Occipital lobe (tissue), 2 donors: Measurements from ENCODE around the gene POC1A. TPM values are rescaled to one million over a fixed set of nuclear protein-coding genes. Genes with fewer than 3 reads are reported as not detected.

ENCODE experiments used
- DNase-seq: peaks from one replicate; lab custom pipeline; 2025; lab: John Stamatoyannopoulos, UW
- total RNA-seq: library from RNA; depleted of rRNA; stranded (reverse); fragments of >200 nt; gene quantifications from one replicate; pipeline ENCODE4 v1.2.3, GENCODE V29; 2014

POC1A gene
- total RNA-seq, 1 donor from 2014 or later, result 3.1 TPM

DNA sequence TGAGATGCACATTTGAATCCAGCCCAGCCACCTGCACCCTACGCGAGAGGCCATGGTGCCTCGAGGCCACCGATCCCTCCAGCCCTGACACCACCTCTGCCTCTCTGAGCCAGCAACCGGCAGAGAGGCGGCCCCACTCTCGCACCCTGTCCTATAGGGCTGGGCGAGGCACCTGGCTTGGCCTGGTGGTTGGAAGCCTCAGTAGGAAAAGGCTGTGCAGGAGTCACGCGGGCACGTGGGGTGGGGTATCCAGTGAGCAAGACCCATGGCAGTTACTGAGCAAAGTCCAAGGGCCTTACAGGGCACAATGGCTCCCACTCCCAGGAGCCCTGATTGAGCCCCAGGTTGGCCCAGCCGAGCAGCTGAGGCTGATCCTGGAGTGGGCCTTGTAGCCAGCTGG lies 85.5 kb downstream of the POC1A start:
- no peak for DNase-seq

DNA sequence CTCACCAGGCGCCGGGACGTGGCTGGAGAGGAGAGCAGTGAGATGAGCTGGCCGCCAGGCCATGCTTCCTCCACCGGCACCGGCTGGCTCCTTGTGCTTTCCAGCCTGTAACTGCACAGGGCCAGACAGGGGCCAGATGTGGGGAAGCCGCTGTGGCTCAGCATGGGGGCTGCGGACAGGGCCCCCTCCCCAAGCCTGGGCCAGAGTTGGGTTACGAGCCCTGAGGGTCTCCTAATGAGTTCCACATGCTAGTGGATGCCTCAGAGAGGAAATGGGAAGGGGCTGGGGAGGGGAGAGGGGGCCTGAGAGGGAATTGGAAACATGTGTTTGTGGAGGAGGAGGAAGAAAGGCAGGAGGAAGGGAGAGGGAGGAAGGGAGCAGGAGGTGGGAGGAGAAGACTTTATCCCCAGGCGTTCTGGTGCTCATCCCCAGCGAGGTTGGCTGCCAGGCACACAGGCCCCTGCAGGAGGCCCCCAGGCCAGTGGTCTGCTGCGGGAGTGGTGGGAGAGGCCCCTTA lies 86.1 kb downstream of the POC1A start:
- DNase-seq, result no peak

DNA sequence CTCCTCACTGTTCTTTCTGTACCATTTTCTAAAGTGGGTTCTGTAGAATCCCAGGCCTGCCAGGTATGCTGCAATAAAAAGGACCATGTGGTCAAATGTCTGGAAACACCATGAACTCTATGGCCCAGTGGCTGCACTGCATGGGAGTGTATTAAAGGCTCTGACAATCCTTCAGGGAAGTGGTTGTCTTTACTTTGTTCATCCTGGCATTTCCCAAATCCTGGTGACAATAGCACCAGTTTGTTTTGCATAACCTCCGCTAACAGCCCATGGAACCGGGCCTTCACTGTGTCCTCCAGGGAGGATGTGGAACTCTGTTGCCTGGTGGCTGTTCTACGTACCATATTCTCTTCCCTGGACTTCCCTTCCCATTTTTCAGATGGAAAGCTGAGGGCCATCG lies 86.7 kb downstream of the POC1A start:
- DNase-seq, result no peak

DNA sequence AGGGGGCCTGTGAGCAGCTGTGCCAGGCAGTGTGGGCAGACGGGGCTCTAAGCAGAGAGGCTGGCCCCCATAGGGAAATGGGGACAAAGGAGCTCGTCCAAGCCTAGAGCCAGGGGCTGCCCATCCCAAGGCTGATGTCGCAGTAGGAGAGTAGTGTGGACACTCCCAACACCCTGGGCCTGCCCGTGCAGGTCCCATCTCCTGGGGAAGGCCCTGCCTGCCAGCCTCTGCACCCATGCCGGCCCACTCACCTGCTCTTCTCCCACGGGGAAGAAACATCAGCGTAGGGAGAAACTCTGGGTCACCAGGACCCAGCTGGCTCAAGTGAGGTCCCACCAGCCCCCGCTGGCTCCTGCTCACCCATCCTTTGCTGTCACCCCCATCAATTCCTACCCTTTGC lies 87.2 kb downstream of the POC1A start:
- no peak for DNase-seq

DNA sequence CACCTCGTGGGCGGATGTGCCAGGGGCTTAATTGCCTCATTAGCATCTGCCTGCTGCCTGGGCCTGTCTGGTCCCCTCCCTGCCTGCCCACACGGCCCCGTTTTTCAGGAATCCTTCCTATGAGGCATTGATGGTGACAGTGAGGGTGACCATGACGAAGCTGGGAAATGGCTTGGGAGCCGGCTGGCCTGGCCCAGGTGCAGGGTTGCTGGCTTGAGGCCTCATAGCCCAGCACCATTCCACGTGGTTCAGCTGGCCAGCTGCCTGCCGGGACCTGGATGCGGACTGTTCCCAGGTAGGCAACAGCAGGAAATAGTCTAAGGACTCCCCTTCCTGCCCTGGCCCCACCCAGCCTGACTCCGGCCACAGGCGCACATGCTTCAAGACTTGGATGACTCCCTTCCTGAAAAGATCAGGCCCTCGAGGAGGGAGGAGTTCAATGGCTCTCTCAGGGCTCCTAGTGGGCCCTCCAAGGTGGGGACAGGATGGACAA lies 88.9 kb downstream of the POC1A start:
- DNase-seq, result no peak

DNA sequence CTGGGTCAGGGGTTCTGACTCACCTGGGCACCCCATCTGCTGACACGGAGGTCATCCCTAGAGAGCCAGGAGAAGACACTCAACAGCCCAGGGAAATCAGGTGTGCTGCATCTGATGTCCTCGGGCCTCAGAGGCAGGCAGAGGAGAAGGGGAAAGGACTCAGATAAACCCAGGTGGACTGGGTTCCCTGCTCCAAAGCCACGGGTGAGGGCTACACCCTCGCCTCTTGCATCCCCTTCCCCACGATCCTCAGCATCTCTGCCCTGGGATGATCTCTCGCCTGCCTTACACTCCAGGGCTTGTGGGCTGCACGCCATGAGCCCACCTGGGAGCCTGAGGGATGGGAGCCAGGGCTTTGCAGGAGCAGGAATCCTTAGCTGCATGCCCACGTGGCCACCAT lies 89.7 kb downstream of the POC1A start:
- DNase-seq, result no peak

DNA sequence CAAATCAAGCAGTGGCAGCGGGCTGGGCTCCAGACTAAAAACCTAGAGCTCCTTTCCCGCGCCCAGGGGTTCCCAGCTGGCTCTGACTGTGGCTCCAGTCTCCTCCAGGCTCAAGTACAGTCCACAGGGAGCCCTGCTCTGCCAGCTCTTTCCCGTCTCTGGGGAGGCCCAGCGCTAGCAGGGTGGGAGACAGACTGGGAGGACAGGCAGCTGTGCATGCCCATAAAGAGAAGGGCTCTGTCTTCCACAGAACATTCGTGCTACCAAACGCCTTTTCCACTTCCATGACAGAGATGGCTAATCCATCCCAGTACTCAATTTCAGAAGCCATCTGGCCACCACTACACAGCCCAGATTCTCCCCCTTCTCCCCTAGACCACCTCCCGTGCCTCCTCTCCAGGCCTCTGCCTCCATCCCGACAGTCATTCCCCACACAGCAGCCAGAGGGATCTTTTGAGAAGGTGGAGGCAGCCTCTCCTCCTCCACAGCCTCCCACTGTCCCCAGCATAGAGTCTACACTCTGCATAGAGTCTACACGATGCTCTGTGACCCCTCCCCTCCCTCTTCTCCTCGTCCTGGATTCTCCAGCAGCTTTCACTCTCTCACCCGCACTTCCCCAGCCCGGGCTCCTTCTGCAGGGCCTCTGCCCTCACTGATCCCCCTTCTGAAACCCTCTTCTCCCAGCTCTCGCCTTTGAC lies 91.0 kb downstream of the POC1A start:
- no peak for DNase-seq

DNA sequence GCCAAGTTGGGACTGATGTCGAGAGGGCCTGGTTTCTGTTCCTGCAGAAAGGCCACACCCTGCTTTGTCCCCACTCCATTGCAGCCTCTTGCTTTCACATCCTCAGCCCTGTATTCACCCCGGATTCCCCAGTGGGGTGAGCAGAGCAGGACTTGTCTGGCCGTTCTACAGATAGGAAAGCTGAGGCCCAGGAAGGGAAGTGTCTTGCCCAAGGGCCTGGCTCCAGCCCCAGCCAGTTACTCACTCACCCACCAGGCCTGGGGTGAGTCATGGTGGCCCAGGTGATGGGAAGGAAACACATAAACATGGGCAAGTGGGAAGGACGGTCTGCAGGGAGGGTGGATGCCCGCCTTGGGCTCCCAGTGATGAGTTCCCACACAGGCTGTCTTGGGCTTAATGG lies 91.7 kb downstream of the POC1A start:
- DNase-seq, result no peak

DNA sequence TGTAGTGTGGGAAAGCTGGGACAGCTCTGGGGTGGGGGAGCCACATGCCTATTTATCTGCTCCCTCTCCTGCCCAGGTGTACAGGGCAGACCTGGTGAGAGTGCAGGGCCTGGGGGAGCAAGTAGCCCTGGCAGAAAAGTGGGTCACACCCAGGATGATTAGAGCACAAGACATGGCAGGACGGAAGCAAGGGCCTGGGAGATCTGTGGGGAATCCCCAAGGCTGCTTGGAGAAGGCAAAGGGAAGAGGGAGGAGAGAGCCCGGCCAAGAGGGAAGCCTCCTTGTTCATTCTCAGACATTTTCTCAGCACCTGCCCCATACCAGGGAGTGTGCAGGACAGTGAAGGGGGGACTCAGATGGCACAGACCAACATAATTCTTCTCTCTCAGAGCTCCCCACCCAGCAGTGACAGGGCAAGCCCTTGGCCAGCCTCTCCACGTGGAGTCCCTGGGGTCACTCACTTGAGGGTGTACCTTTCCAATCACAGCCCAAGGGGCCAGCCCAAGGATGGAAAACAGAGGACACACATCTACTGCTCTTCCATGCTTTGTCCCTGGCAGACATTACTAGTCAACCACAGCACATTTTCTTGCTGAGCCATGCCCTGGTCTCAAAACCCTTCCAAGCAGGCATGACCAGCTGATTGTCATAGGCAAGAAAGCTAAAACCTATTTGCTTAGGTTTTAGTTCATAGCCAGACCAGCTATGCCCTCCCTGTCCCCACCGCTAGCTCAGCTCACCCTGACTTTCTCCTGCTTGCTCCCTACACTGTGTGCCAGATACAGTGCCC lies 92.9 kb downstream of the POC1A start:
- no peak for DNase-seq

DNA sequence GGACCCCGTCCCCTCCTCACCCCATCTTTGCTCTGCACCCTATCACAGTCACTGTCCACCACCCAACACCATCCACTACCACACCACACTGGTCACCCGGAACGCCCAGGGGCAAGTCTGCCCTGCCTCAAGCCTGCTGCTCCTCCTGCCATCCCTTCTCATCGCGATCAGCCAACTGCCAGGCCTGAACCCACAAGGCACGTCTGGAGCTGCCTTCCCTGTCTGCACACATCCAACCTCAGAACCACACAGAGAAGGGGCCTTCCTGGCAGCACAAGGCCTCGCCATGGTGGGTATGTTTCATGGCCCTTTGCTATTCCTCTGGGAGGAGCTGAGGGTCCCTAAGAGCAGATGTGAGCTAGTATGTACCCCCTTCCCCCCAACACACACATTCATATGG lies 94.4 kb downstream of the POC1A start:
- no peak for DNase-seq

DNA sequence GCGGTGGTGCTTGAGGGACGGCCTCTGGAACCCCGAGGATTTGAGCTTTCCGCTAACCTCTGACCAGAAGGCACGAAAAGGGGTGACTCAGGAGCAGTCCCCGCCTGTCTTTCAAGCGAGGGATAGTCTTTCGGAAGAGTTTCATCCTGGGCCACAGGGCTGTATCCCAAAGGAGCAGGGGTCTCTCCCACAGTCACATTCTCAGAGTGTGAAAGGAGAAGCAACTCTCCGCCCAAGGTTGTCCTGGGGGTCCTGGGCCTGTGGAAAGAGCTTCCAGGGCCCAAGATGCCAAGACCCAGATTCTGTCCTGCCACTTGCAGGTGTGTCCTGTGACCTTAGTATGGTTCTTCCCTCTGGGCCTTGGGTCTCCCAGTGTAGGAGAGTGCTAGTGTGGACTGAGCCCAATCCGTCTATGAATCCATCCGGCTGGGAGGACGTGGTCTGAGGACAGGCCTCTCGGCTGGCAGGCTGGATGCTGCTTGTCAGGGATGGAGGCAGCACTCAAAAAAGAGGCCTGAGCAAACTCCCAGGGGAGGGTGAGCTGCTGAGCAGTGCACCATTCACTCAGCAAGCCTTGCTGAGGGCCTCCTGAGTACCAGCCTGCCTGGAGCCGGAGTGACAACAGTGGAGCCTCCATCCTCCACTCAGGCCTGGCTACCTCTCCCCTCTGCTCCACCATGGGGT lies 96.3 kb downstream of the POC1A start:
- no peak for DNase-seq

DNA sequence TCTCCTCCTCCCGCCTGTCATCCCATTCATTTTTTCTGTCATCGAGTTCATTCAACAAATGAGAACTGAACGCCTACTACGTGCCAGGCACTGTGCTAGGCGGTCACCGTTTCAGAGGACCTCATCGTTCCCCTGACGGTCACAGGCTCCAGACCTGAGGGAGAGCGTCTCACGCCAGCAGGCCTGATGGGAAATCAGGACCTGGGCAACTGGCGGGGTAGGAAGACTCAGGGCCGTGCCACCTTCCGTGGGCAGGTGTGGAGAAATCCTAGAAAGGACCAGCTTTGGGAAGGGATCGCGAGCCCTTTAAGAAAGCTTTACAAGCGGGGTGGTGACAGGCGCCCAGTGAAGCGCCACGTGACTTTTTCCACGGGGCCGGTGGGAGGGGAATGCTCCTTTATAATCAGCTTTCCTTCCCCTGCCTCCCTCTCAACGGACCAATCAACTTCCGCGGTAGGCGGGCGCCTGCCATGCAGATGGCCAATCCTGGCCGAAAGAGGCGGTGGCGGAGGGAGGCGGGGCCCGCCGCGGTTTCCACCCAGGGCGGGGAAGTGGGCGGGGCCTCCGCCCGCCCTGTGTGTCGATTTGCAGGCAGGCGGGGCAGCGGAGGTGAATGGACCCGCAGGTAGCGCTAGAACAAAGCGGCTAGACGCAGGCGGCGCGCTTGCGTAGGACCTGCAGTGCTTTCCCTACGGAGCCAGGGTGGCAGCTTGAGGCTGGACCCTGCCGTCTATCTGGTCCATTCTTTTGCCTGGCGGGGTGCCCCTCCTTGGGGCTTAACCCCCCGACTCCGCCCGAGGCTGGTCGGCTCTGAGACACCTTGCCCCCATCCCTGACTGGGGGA lies 97.0 kb downstream of the POC1A start:
- DNase-seq, result peak; percentile 99

DNA sequence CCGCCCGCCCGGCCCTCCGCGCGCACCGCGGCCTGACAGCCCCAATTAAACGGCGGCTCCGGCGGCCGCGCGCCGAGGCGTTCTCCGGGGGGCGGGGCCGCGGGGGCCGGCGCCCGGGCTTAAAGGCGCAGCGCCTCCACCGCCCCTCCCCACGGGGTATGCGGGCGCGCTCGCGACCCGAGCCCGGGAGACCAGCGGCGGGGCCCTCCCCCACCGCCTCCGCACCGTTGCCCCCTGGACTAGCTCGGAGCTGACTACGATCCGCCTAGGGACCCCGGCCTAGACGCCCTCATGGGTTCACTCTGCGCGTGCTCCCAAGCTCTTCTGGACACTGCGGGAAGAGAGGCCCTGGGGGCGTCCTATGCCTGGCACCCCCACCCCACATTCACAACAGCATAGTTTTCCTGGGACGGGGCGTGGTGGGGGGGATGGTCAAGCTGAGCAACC lies 97.7 kb downstream of the POC1A start, which contains the start of gene DUSP7:
DUSP7 (minus strand) TSS at position 51 of the 447 bp plus-strand sequence. CDS start 205 bp downstream, outside the sequence.
- no peak for DNase-seq

DNA sequence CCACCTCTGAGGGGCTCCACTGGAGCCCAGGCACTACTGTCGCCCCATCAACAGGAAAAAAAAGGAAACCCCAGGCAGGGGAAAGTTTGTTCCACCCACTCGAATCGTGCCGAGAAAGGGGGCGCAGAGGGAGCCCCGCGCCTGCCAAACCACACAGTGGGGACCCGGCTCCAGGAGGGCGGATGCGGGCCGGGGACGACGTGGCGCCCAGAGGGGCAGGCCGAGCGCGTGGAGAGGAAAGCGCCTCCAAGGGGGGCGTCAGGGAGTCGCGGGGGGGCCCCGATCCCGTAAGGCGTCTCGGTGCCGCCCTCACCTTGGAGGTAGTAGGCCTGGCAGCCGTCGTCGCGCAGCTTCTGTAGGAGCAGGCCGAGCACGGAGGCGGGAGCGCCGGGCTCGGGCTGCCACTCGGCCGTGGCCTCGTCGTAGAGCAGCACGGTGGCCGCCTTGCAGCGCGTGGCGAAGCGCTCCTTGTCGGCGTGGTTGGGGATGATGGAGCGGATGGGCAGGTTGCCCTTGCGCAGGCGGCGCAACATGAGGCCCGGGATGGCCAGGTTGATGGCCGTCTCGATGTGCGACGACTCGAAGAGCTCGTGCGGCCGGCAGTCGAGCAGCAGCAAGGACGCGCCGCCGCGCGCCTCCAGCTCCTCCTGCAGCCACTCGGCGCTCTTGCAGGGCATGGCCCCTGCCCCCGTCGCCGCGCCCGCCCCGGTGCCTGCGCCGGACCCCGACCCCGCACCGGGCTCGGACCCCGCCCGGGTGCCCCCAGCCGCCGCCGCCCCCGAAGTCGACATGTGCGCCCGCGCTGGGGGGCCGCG lies 98.5 kb downstream of the POC1A start:
- no peak for DNase-seq

DNA sequence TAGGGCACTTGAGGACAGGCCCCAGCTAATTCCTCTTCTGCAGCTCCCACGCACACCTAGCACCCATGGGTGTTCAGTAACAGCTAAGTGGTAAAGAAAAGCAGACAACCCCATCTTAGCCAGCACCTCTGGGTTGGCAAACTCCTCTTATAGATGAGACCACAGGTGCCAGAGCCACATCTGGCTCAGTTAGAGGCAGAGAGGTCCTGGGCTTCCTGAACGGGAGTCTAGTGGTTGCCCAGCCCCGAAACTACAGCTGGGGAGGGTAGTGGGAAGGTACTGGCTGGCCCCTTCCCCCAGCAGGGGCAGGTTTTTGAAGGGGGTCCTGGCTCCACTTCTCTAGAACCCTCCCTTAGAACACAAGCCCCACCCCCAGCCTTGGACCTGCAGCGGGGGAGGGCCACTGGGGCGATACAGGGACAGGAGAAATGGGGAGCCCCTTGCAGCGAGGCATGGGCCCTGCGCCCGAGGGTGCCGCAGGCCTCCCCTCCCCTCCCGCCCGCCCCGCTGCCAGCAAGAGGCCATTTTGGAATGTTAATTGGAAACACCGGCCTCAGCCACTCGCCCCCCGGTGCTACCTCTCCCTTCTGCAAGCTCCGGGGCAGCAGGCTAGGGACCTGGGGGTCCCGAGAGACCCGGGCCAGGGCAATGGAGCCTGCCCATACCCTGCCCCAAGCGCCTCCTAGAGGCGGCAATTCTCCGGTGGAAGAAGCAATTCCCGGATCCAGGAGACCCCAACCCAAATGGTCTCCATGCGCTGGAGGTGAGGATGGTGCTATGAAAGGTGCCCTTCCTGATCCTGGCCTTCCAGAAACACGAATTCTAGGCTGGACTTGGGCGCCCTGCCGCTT lies 99.3 kb downstream of the POC1A start:
- no peak for DNase-seq

DNA sequence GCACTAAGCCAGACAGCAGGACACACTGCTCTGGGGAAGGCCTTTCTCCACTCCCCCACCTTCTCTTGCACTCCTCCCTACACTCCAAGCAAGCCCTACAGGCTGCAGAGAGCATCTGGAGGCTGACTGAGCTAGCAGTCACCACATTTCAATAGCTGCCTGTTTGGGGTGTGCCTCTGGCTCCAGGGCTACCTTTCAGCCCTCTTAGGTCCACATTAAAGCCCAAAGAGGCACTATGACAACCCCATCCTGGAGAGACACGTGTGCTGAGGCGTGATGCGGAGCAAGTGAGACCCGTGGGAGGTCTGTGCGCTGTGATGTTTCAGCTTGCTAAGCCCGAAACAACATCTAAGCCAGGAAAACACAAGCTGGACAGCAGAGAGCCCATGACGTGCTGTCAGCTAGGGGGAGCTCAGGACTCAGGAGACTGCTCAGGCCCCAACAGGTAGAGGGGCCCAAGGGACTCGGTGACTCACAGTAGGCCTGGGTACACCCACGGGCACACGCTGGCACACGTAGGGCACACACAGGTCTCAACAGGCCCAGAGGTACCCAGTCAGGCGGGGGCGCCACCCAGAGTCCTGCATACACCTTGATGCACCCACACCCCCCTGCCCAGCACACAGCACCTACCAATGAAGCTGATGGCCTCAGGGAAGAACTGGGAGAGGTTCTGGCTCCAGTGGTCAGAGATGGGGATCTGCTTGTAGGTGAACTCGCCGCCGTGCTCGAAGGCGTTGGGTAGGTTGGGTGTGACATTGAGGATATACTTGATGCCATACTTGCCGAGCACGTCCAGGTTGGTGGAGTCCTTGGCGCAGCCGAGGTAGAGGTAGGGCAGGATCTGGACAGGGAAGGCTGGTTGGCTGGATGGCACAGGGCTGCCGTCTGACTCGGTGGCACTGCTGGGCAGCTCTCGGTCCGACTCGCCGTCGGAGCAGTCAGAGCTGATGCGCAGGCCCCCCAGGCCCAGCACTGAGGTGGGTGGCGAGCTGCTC lies 100.6 kb downstream of the POC1A start:
- DNase-seq, result peak; percentile 66

DNA sequence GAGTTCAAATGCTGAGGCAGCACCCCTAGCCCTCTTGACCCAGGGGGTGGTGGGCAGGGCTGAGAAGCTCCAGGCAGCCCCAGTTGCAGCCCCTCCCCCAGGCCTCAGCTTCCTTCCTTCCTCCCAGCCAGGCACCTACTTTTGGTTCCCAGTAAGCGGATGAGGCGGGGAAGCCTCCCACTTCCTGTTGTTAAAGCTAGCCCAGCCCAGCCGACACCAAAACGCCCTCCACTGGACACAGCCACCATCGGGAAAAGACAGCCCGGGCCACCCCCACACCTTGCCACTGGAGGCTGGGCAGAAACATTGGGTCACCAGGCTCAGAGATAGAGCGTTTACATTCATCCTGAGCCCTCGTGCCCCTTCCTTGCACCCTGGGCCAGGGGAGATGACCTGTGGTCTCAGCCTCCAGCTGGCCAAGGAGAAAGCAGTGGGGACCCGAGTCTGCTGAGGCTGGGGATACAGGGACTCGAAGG lies 101.4 kb downstream of the POC1A start:
- peak; percentile 75 for DNase-seq

DNA sequence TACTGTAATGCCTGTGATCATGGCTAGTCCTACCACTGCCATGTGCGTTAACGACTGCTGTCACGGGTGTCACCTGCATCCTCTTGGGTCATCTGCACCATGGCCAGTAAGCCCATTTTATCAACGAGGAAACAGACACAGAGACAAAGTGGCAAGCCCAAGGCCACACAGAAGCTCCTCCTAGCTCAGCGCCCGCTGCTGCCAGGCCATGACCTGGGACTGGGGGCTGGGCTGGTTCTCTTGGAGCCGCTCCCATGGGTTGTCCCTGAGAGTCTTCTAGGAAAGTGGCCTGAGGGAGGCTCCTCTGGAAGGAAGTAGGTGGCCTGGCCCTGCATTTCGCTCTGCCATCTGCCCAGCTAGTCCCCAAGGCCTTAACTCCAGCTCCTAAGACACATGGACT lies 102.8 kb downstream of the POC1A start:
- DNase-seq, result no peak
